ENCODE results near the gene SETBP1. TPM values are rescaled to one million over a fixed set of nuclear protein-coding genes. Genes with fewer than 3 reads are reported as not detected.

SETBP1 gene
- total RNA-seq, 1 experiment from 2014 or later: 9.6 TPM

DNA sequence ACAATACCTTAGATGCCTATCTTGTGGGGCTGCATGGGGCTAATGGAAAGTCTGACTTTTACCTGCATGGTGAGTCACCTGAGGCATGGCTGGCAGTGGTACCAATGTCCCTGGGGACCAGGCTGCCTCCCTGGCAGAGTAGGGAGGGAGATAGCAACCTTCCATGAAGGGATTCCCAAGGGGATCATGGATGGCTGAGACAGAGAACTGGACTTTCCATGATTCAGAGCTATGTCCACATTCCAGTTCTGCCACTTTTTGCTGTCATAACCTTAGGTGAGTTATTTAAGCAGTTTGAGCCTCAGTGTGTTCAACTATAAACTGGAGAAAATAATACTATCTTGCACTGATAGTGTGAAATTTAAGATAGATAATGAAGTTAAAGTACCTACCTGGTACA lies 178.6 kb downstream of the SETBP1 start:
- TF ChIP-seq TEAD1 (CRISPR knock-in tag; IDR thresholded peaks at IDR 0.05) (no peak), FOXK1 (CRISPR knock-in tag; IDR thresholded peaks at IDR 0.05) (no peak), SOX15 (CRISPR knock-in tag; IDR thresholded peaks at IDR 0.05) (no peak), NR3C1 (CRISPR knock-in tag; conservative IDR thresholded peaks at IDR 0.05; ENCODE audit: low read depth) (no peak), SMAD3 (CRISPR knock-in tag; IDR thresholded peaks at IDR 0.05; ENCODE audit: borderline replicate concordance) (no peak), ZNF121 (CRISPR knock-in tag; IDR thresholded peaks at IDR 0.05) (no peak), NFE2L1 (CRISPR knock-in tag; IDR thresholded peaks at IDR 0.05) (no peak)
- TF ChIP-seq, protein P1, sequence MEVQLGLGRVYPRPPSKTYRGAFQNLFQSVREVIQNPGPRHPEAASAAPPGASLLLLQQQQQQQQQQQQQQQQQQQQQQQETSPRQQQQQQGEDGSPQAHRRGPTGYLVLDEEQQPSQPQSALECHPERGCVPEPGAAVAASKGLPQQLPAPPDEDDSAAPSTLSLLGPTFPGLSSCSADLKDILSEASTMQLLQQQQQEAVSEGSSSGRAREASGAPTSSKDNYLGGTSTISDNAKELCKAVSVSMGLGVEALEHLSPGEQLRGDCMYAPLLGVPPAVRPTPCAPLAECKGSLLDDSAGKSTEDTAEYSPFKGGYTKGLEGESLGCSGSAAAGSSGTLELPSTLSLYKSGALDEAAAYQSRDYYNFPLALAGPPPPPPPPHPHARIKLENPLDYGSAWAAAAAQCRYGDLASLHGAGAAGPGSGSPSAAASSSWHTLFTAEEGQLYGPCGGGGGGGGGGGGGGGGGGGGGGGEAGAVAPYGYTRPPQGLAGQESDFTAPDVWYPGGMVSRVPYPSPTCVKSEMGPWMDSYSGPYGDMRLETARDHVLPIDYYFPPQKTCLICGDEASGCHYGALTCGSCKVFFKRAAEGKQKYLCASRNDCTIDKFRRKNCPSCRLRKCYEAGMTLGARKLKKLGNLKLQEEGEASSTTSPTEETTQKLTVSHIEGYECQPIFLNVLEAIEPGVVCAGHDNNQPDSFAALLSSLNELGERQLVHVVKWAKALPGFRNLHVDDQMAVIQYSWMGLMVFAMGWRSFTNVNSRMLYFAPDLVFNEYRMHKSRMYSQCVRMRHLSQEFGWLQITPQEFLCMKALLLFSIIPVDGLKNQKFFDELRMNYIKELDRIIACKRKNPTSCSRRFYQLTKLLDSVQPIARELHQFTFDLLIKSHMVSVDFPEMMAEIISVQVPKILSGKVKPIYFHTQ (CRISPR knock-in tag; IDR thresholded peaks at IDR 0.05): no peak
- TF ChIP-seq, protein P2, sequence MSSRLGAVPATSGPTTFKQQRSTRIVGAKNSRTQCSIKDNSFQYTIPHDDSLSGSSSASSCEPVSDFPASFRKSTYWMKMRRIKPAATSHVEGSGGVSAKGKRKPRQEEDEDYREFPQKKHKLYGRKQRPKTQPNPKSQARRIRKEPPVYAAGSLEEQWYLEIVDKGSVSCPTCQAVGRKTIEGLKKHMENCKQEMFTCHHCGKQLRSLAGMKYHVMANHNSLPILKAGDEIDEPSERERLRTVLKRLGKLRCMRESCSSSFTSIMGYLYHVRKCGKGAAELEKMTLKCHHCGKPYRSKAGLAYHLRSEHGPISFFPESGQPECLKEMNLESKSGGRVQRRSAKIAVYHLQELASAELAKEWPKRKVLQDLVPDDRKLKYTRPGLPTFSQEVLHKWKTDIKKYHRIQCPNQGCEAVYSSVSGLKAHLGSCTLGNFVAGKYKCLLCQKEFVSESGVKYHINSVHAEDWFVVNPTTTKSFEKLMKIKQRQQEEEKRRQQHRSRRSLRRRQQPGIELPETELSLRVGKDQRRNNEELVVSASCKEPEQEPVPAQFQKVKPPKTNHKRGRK (CRISPR knock-in tag; IDR thresholded peaks at IDR 0.05; ENCODE audit: borderline replicate concordance): no peak
- H3K4me3 Mint-ChIP-seq: no peak overlapping the region
- H3K27me3 Mint-ChIP-seq (ENCODE audit: low read depth): no peaks in the 10 kb centered on the region
- ChIA-PET POLR2A (no interaction called here), CTCF (no interaction called here)
- H3K9me3 Mint-ChIP-seq: 0 out of 2 replicates have a peak, but pooled peaks cover 6% of the 10 kb centered on the region
- ATAC-seq (no peak), DNase-seq (ENCODE audit: low spot score) (no peak)
- H3K4me1 Mint-ChIP-seq: peaks cover 10% of the 10 kb centered on the region
- H3K27ac Mint-ChIP-seq: no peak overlapping the region
- no peaks in the 10 kb centered on the region for H3K36me3 Mint-ChIP-seq

DNA sequence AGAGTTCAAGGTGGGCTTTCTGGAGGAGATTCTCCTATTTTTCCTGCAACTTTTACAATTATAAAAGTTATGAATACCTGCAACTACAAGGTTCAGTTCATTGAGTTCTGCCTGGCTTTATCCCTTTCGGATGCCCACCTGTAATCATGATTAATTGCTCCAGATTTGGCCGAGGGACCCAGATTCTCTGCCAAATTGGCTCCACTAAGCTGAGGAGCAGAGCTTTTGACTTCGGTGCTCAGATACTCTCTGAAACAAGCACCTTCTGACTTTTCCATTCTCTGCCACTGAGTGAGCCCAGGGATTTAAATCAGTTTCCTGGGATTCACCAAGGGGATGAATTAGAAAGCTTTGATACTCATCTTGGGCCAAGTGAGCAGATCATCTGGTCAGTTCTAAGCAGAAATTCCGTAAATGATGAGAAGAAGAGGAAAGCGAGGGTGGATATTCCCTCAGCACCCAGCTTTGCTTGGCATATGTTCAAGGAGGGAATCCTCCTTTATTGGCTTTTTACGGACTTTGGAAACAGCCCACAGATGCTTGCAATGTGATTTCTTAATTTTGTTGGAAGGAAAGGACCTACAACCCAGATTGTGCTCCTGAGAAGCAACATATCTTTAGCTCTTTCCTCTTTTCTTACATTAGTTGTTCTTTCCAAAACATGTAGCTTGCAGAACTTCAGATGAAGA lies 179.2 kb downstream of the SETBP1 start:
- CTCF ChIA-PET: no interaction called here
- POLR2A ChIA-PET: no interaction called here
- no peak for ATAC-seq

More for the DNA sequence above, 179.2 kb downstream of the SETBP1 start:
- DNase-seq (ENCODE audit: low spot score): no peak
- Mint-ChIP-seq H3K27me3 (ENCODE audit: low read depth) (no peaks in the 10 kb centered on the region), H3K4me3 (no peak overlapping the region), H3K9me3 (0 out of 2 replicates have a peak, but pooled peaks cover 6% of the 10 kb centered on the region), H3K36me3 (no peaks in the 10 kb centered on the region), H3K4me1 (peaks cover 16% of the 10 kb centered on the region), H3K27ac (no peak overlapping the region)
- TF ChIP-seq ZNF425 (CRISPR knock-in tag; conservative IDR thresholded peaks at IDR 0.05) (no peak), AFF4 (CRISPR knock-in tag; IDR thresholded peaks at IDR 0.05; ENCODE audit: borderline replicate concordance) (no peak), ZNF263 (CRISPR knock-in tag; IDR thresholded peaks at IDR 0.05; ENCODE audit: low read depth) (no peak), RORB (CRISPR knock-in tag; IDR thresholded peaks at IDR 0.05) (no peak), ZNF317 (CRISPR knock-in tag; IDR thresholded peaks at IDR 0.05; ENCODE audit: borderline replicate concordance, low read depth) (no peak), ZNF396 (CRISPR knock-in tag; IDR thresholded peaks at IDR 0.05; ENCODE audit: borderline replicate concordance) (no peak), MLX (CRISPR knock-in tag; IDR thresholded peaks at IDR 0.05) (no peak), TP53 (CRISPR knock-in tag; IDR thresholded peaks at IDR 0.05) (no peak)
- TF ChIP-seq, protein P3, sequence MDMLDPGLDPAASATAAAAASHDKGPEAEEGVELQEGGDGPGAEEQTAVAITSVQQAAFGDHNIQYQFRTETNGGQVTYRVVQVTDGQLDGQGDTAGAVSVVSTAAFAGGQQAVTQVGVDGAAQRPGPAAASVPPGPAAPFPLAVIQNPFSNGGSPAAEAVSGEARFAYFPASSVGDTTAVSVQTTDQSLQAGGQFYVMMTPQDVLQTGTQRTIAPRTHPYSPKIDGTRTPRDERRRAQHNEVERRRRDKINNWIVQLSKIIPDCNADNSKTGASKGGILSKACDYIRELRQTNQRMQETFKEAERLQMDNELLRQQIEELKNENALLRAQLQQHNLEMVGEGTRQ (CRISPR knock-in tag; IDR thresholded peaks at IDR 0.05): no peak
- TF ChIP-seq, protein P4, sequence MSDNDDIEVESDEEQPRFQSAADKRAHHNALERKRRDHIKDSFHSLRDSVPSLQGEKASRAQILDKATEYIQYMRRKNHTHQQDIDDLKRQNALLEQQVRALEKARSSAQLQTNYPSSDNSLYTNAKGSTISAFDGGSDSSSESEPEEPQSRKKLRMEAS (CRISPR knock-in tag; IDR thresholded peaks at IDR 0.05): no peak
